Fibroblast of lung (primary cell): ENCODE measurements around the gene LYVE1.

Source experiments
- CTCF ChIP-seq, 2 donors: IDR thresholded peaks in 1 of 2; conservative IDR thresholded peaks in 1 of 2; 1 replicate in 1 of 2; 2 replicates in 1 of 2; pipeline ENCODE4 v1.5.1; 2011 to 2012; ENCODE audit warnings: low read length in 2 of 2, control low read depth in 1 of 2, inconsistent platforms in 1 of 2, low read depth in 1 of 2, mild to moderate bottlenecking in 1 of 2
- EZH2 ChIP-seq: IDR thresholded peaks from 2 replicates; pipeline ENCODE4 v1.5.1; 2012; ENCODE audit warnings: low read length, control low read depth, mild to moderate bottlenecking; ENCODE audit errors: missing control alignments

- TF ChIP-seq CTCF (conservative IDR thresholded peaks at IDR 0.05 in 1 of 2, IDR thresholded peaks at IDR 0.05 in 1 of 2; ENCODE audit: low read depth in 1 of 2, low read length in 2 of 2) = no peak
- TF ChIP-seq EZH2 = no peak
These were observed 27.9 kb downstream of the LYVE1 start for GRCh38 chr11:10540546-10540914.
